GM23248 (cell line): Measurements from ENCODE around the gene CADM1. TPM values are rescaled to one million over a fixed set of nuclear protein-coding genes. Genes with fewer than 3 reads are reported as not detected.

Experiments used
- DNase-seq: peaks from one replicate; pipeline ENCODE4 v3.0.0-alpha.2; 2015
- H2AFZ ChIP-seq: fragments of 200-600 bp; sonication (generic); 2 replicates; pipeline ENCODE4 v1.6.1; 2016; ENCODE audit warnings: antibody characterized with exemption
- H3F3A ChIP-seq: fragments of 200-600 bp; sonication (generic); 2 replicates; pipeline ENCODE4 v1.6.1; 2016; ENCODE audit warnings: mild to moderate bottlenecking, antibody characterized with exemption, mixed run types; ENCODE audit not compliant: insufficient read depth
- H3K27ac ChIP-seq: fragments of 200-600 bp; sonication (generic); 2 replicates; pipeline ENCODE4 v1.5.1; 2016; ENCODE audit warnings: mild to moderate bottlenecking
- H3K27me3 ChIP-seq: fragments of 200-600 bp; sonication (generic); replicated peaks from 2 replicates; pipeline ENCODE4 v1.6.1; 2016; ENCODE audit warnings: mild to moderate bottlenecking; ENCODE audit not compliant: insufficient read depth
- H3K36me3 ChIP-seq: fragments of 200-600 bp; sonication (generic); 2 replicates; pipeline ENCODE4 v1.6.1; 2016; ENCODE audit warnings: low read depth, mild to moderate bottlenecking
- H3K4me1 ChIP-seq: fragments of 200-600 bp; sonication (generic); 2 replicates; pipeline ENCODE4 v1.6.1; 2016; ENCODE audit warnings: mild to moderate bottlenecking; ENCODE audit not compliant: insufficient read depth
- H3K4me2 ChIP-seq: fragments of 200-600 bp; sonication (generic); one replicate; pipeline ENCODE4 v1.6.1; 2016; ENCODE audit warnings: mild to moderate bottlenecking; ENCODE audit not compliant: unreplicated experiment
- H3K4me3 ChIP-seq: fragments of 200-600 bp; sonication (generic); 2 replicates; pipeline ENCODE4 v1.5.1; 2016; ENCODE audit warnings: mild to moderate bottlenecking
- H3K79me2 ChIP-seq: fragments of 200-600 bp; sonication (generic); 2 replicates; pipeline ENCODE4 v1.6.1; 2016; ENCODE audit warnings: mild to moderate bottlenecking; ENCODE audit not compliant: insufficient read depth
- H3K9ac ChIP-seq: fragments of 200-600 bp; sonication (generic); 2 replicates; pipeline ENCODE4 v1.6.1; 2016; ENCODE audit warnings: mild to moderate bottlenecking
- H3K9me2 ChIP-seq: fragments of 200-600 bp; sonication (generic); 2 replicates; pipeline ENCODE4 v1.6.1; 2016; ENCODE audit warnings: mixed run types, mild to moderate bottlenecking, moderate library complexity; ENCODE audit not compliant: insufficient read depth
- H3K9me3 ChIP-seq: fragments of 200-600 bp; sonication (generic); one replicate; pipeline ENCODE4 v1.6.1; 2017; ENCODE audit warnings: low read depth
- H4K20me1 ChIP-seq: fragments of 200-600 bp; sonication (generic); 2 replicates; pipeline ENCODE4 v1.6.0; 2016; ENCODE audit not compliant: insufficient read depth
- EZH2 ChIP-seq: fragments of 200-600 bp; sonication (generic); IDR thresholded peaks from 2 replicates; pipeline ENCODE4 v1.6.1; 2018; ENCODE audit warnings: antibody characterized with exemption, mild to moderate bottlenecking; ENCODE audit not compliant: insufficient read depth, poor library complexity, severe bottlenecking
- EZH2phosphoT487 ChIP-seq: fragments of 200-600 bp; sonication (generic); IDR thresholded peaks from 2 replicates; pipeline ENCODE4 v1.6.1; 2018; ENCODE audit warnings: antibody characterized with exemption, moderate library complexity, mild to moderate bottlenecking, low read depth; ENCODE audit not compliant: insufficient read depth
- WGBS, 2 experiments: methylation state at CpG; one replicate each; pipeline ENCODE4 v1.1.6; 2015 to 2017; ENCODE audit warnings: low lambda C conversion rate in 2 of 2, low coverage in 1 of 2; ENCODE audit errors: missing lambda C conversion rate in 2 of 2; 5-methylcytosine and 5-hydroxymethylcytosine counted together
- in situ Hi-C: fragments of 300-500 bp; cut with MboI; formaldehyde crosslinking; loops from 2 replicates; pipeline ENCODE4 v1.15.0; 2020
- polyA plus RNA-seq: library from polyadenylated mRNA; unstranded; fragments of >200 nt; fragmentation: Nextera tagmentation; extraction: Ambion mirVana; gene quantifications from 2 replicates; pipeline ENCODE4 v1.2.1, GENCODE V29; 2016
- total RNA-seq: library from RNA; depleted of rRNA; stranded (reverse); fragments of >200 nt; shearing (Covaris generic); gene quantifications from 2 replicates; pipeline ENCODE4 v1.2.3, GENCODE V29; 2014

Gene CADM1
- total and polyA plus RNA-seq, 2 experiments from 2014 or later = 0.83 to 1.4 TPM

- Histone ChIP-seq H3K4me3 (no peak overlapping the region), H3K9me3 (no peaks in the 10 kb centered on the region), H3K36me3 (no peaks in the 10 kb centered on the region), H3K4me1 (no peaks in the 10 kb centered on the region), H3K27me3 (peaks cover 9% of the 10 kb centered on the region; the same call in 1 of the 2 replicates), H3K27ac (no peak overlapping the region), H3K79me2 (no peaks in the 10 kb centered on the region), H4K20me1 (no peaks in the 10 kb centered on the region), H3K9me2 (no peaks in the 10 kb centered on the region), H3K9ac (no peak overlapping the region), H2AFZ (no peak overlapping the region), H3K4me2 (no peak overlapping the region), H3F3A (no peaks in the 10 kb centered on the region)
- TF ChIP-seq EZH2phosphoT487 (no peak), EZH2 (no peak)
- WGBS, 2 experiments = 31 to 65% methylated on average over 3 of the region's 3 CpGs
- DNase-seq = no peak
- in situ Hi-C loops = no loop called here
Observed at GRCh38 chr11:115127790-115128189, 376.4 kb downstream of the CADM1 start.

- no peak for TF ChIP-seq EZH2
- no peak for TF ChIP-seq EZH2phosphoT487
- Histone ChIP-seq H3K4me2 (no peak overlapping the region), H3F3A (no peaks in the 10 kb centered on the region), H3K36me3 (no peaks in the 10 kb centered on the region), H3K4me3 (no peak overlapping the region), H3K27ac (no peak overlapping the region), H3K9me3 (no peaks in the 10 kb centered on the region), H3K9me2 (no peaks in the 10 kb centered on the region), H3K9ac (no peak overlapping the region), H3K79me2 (no peaks in the 10 kb centered on the region), H3K27me3 (peaks cover 9% of the 10 kb centered on the region; the same call in 1 of the 2 replicates), H4K20me1 (no peaks in the 10 kb centered on the region), H2AFZ (no peak overlapping the region), H3K4me1 (no peaks in the 10 kb centered on the region)
- DNase-seq = no peak
- WGBS, 2 experiments = 43 to 48% methylated on average over 10 of the region's 10 CpGs
- in situ Hi-C loops = no loop called here
Observed at GRCh38 chr11:115126515-115127208, 377.6 kb downstream of the CADM1 start.

GRCh38 chr11:115126092-115126491, 378.1 kb downstream of the CADM1 start:
- WGBS, 2 experiments = 27 to 29% methylated on average over 2 of the region's 2 CpGs
- no peak overlapping the region for H2AFZ ChIP-seq
- H3K27ac ChIP-seq = no peak overlapping the region
- no peak for DNase-seq
- TF ChIP-seq EZH2phosphoT487 (no peak), EZH2 (no peak)
- H3F3A ChIP-seq = no peaks in the 10 kb centered on the region
- peaks cover 9% of the 10 kb centered on the region; the same call in 1 of the 2 replicates for H3K27me3 ChIP-seq
- no peaks in the 10 kb centered on the region for H3K79me2 ChIP-seq
- no peaks in the 10 kb centered on the region for H3K9me2 ChIP-seq
- H3K9me3 ChIP-seq = no peaks in the 10 kb centered on the region
- H3K4me3 ChIP-seq = no peak overlapping the region
- in situ Hi-C loops = no loop called here
- no peak overlapping the region for H3K4me2 ChIP-seq
- no peak overlapping the region for H3K9ac ChIP-seq
- no peaks in the 10 kb centered on the region for H4K20me1 ChIP-seq
- no peaks in the 10 kb centered on the region for H3K4me1 ChIP-seq
- no peaks in the 10 kb centered on the region for H3K36me3 ChIP-seq

GRCh38 chr11:115124786-115125185, 379.4 kb downstream of the CADM1 start:
- H3K4me1 ChIP-seq = no peaks in the 10 kb centered on the region
- WGBS, 2 experiments = 22 to 24% methylated on average over 4 of the region's 4 CpGs
- no peak for TF ChIP-seq EZH2
- TF ChIP-seq EZH2phosphoT487 = no peak
- DNase-seq = no peak
- H3K9ac ChIP-seq = no peak overlapping the region
- no peak overlapping the region for H3K4me2 ChIP-seq
- H3K4me3 ChIP-seq = no peak overlapping the region
- no peaks in the 10 kb centered on the region for H3F3A ChIP-seq
- H4K20me1 ChIP-seq = no peaks in the 10 kb centered on the region
- H3K79me2 ChIP-seq = no peaks in the 10 kb centered on the region
- no peak overlapping the region for H3K27ac ChIP-seq
- H3K9me3 ChIP-seq = no peaks in the 10 kb centered on the region
- H2AFZ ChIP-seq = no peak overlapping the region
- H3K27me3 ChIP-seq = peaks cover 9% of the 10 kb centered on the region; the same call in 1 of the 2 replicates
- no peaks in the 10 kb centered on the region for H3K36me3 ChIP-seq
- H3K9me2 ChIP-seq = no peaks in the 10 kb centered on the region
- in situ Hi-C loops = no loop called here
